Superior temporal gyrus (tissue), 1 donor: ENCODE measurements around the gene XPO5.
"Not testable (repeated sequence)": the region's sequence is repeated elsewhere in the genome, so short reads cannot be mapped to it uniquely, and the experiment has no call there.

Source experiments
- DNase-seq: peaks from one replicate; pipeline ENCODE4 v3.0.0-alpha.2; 2016; ENCODE audit errors: extremely low spot score

Gene XPO5

GRCh38 chr6:43584892-43585570 is 9.2 kb upstream of the XPO5 start:
- DNase-seq, result no peak

DNA sequence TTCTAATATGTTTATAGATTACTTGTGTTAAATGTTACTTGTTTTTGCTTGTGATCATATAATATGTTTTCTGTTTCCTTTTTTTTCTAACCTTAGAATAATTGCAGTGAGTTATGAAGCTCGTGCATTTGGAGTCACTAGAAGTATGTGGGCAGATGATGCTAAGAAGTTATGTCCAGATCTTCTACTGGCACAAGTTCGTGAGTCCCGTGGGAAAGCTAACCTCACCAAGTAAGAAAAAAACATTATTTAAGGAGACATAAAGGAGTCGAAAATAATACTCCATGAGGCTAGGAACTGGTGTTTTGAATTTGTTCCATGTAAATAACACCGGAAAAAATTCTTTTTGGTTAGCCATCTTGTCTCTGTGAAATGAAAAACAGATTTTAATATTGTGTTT is 7.1 kb upstream of the XPO5 start:
- DNase-seq, result no peak

DNA sequence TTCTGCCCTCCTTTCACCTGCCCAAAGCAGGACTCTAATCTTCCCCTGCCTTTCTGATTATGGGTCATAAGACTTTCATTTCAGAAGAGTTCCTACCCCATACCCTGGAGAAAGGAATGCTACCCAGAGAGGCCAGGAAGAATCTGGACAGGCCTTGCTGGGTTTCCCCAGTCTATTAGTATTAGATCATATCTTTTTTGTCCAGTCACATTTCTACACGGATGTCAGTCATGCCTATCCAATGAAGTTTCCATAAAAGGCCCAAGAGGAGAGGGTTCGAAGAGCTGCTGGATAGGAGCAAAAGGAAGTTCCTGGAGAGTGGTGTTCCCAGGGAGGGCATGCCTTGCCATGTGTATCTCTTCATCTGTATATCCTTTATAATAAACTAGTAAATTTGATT is 3.3 kb upstream of the XPO5 start:
- DNase-seq, result no peak

- DNase-seq, result no peak
Observed at GRCh38 chr6:43578748-43579147, 2.9 kb upstream of the XPO5 start.

DNA sequence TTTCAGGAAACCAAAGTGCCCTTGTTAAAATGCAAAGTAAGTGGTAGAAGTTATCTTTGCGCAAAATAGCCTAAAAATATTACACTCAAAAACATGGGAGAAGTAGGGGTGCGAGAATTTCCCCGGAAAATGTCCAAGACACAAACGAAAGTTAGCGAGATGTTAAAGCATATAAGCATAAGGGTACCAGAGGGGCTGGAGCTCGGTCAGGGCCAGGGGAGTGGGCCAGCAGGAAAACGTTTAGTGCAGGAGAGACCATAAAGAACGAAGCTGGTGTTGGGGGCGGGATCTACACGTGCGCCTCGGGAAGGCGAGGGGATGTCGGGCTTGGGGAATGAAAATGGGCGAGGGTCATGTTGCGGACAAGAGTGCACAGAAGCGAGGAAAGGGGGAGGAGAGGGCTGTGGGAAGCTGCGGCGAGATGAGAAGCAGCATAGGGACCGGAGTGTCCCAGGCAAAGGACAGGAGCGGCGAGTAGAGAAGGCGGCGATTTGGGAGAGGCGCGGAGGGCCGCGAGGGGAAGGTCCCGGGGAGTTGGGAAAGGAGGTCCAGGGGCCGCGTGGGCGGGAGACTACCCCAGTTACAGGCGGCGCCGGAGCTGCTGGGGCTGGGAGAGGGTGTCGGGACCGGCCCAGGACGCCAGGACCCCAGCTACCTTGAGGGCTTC is 600 bp downstream of the XPO5 start:
- DNase-seq, result no peak

DNA sequence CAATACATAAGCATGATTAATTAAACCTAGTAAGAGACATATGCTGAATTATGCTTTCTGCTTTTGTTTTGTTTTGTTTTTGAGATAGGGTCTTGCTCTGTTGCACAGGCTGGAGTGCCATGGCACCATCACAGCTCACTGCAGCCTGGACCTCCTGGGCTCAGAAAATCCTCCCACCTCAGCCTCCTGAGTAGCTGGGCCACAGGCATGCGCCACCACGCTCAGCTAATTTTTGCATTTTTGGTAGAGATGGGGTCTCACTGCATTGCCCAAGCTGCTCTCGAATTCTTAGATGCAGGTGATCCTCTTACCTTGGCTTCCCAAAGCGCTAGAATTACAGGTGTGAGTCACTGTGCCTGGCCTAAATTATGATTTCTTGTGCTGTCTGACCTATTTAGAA is 3.8 kb downstream of the XPO5 start:
- no peak for DNase-seq

DNA sequence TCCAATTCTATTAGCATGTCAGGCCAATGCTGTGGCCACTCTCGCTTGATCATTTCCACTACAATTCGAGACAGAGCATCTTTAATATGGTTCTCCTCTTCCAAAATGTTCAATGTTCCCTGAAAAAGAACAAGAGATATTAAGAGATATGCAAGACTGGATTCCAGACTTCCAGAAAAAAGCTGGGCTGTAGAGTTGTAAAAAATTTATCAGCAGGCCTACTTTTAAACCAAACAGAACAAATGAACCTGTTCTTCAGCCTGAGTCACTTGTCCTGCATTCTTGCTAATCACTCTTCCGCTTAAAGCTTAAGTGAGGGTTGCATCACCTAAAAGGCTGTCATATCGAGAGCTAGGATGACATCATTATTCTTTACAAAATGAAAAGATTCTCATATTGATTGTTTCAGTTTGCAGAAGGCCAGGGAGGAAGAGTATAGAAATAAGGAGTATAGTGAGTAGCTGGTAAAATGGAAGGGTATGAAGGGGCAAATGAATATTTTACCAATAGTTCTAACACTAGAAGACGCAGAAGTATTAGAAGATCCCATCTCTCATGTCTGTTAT is 4.9 kb downstream of the XPO5 start:
- DNase-seq, result no peak

- DNase-seq, result no peak
Observed at GRCh38 chr6:43559328-43559727, 16.5 kb downstream of the XPO5 start.

DNA sequence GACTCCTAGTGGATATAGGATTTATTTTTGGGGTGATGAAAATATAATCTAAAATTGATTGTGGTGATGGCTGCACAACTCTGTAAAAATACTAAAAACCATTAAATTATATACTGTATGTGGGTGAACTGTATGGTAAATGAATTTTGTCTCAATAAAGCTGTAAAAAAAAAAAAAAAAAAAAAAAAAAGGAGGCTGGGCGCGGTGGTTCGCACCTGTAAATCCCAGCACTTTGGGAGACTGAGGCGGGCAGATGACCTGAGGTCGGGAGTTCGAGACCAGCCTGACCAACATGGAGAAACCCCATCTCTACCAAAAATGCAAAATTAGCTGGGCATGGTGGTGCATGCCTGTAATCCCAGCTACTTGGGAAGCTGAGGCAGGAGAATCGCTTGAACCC is 18.2 kb downstream of the XPO5 start:
- DNase-seq, result not testable (repeated sequence)

DNA sequence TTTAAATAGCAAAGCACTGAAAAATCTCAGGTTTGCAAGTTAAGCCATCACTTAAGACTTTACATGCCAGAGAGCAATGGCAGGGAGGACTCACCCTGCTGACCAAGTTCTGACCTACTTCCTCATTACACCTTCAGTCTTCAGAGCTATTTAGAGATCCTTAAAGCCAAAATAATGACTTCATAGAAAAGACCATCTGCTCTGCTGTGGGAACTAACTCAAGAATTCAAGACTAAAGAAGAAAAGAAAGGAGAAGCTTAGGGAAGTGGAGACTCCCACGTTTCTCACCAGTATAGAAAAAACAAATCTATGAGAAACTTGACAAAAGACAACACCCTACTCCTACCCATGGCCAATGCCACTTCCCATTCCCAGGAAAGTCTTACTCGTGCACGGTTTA is 28.6 kb downstream of the XPO5 start:
- DNase-seq, result no peak

DNA sequence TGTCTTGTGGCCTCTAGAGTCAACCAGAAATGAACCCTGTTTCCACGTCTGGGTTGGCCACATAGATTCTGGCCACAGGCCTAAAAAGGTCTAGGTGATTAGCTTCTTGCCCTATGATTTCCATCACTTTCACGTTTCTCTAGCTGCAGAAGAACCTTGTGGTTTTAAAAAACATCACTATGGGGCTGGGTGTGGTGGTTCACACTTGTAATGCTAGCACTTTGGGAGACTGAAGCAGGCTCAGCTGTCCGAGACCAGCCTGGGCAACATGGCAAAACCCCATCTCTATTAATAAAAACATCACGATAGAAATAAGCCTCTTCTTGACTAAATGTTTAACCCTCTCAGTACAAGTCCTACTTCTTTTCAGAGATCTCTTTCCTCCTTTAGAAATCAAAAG is 31.4 kb downstream of the XPO5 start:
- no peak for DNase-seq

- DNase-seq, result no peak
Observed at GRCh38 chr6:43541774-43542471, 33.9 kb downstream of the XPO5 start.

DNA sequence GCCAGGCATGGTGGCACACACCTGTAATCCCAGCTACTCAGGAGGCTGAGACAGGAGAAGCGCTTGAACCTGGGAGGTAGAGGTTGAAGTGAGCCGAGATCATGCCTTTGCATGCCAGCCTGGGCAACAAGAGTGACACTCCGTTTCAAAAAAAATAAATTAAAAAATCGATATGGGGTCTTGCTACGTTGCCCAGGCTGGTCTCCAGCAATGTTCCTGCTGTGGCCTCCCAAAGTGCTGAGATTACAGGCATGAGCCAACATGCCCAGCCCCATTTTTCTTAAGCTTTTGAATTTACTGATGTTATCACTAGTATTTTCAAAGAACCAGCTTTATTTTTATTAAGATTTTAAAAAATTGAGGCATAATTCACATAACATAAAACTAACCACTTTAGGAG is 35.3 kb downstream of the XPO5 start:
- no peak for DNase-seq

- DNase-seq, result not testable (repeated sequence)
Observed at GRCh38 chr6:43539409-43539808, 36.4 kb downstream of the XPO5 start.

GRCh38 chr6:43538986-43539385 is 36.9 kb downstream of the XPO5 start:
- not testable (repeated sequence) for DNase-seq

- DNase-seq, result no peak
Observed at GRCh38 chr6:43532201-43532600, 43.6 kb downstream of the XPO5 start.

- no peak for DNase-seq
Observed at GRCh38 chr6:43524483-43524961, 51.3 kb downstream of the XPO5 start.

- DNase-seq, result no peak
Observed at GRCh38 chr6:43523284-43523683, 52.6 kb downstream of the XPO5 start.

GRCh38 chr6:43522547-43523261 is 53.1 kb downstream of the XPO5 start:
- DNase-seq, result no peak

GRCh38 chr6:43521836-43522235 is 54.0 kb downstream of the XPO5 start:
- no peak for DNase-seq

- DNase-seq, result no peak
Observed at GRCh38 chr6:43520097-43520496, 55.7 kb downstream of the XPO5 start.
